Measurements from ENCODE around the gene WAPL.

The WAPL gene

GRCh38 chr10:86508217-86508616 lies 13.4 kb downstream of the WAPL start:
- no peak overlapping the region for H3K9ac ChIP-seq (ENCODE audit: low read length in 5 of 5)
- peaks cover 2 to 17% (median 14%) of the 10 kb centered on the region in 5 donors for H3K4me1 ChIP-seq (ENCODE audit: control insufficient read depth in 5 of 5, insufficient read depth in 5 of 5, low read length in 5 of 5)
- H3K9me3 ChIP-seq (ENCODE audit: control insufficient read depth in 5 of 5, low read length in 5 of 5), result no peaks in the 10 kb centered on the region
- H3K27me3 ChIP-seq (ENCODE audit: control insufficient read depth in 5 of 5, insufficient read depth in 4 of 5, low read length in 5 of 5), result no peaks in the 10 kb centered on the region
- peaks cover 0 to 19% (median 8%) of the 10 kb centered on the region in 5 donors for H3K36me3 ChIP-seq (ENCODE audit: control insufficient read depth in 5 of 5, insufficient read depth in 5 of 5, low read length in 5 of 5)
- H3K4me3 ChIP-seq (ENCODE audit: low read depth in 1 of 5, low read length in 5 of 5), result no peak overlapping the region
- H3K27ac ChIP-seq (ENCODE audit: low read depth, low read length), result no peak overlapping the region

- Histone ChIP-seq H3K9me3 (ENCODE audit: control insufficient read depth in 5 of 5, low read length in 5 of 5) (no peaks in the 10 kb centered on the region), H3K27me3 (ENCODE audit: control insufficient read depth in 5 of 5, insufficient read depth in 4 of 5, low read length in 5 of 5) (no peaks in the 10 kb centered on the region), H3K36me3 (ENCODE audit: control insufficient read depth in 5 of 5, insufficient read depth in 5 of 5, low read length in 5 of 5) (peaks cover 0 to 33% (median 10%) of the 10 kb centered on the region in 5 donors), H3K4me1 (ENCODE audit: control insufficient read depth in 5 of 5, insufficient read depth in 5 of 5, low read length in 5 of 5) (peaks cover 2 to 3% (median 2%) of the 10 kb centered on the region in 5 donors), H3K4me3 (ENCODE audit: low read depth in 1 of 5, low read length in 5 of 5) (no peak overlapping the region), H3K9ac (ENCODE audit: low read length in 5 of 5) (no peak overlapping the region), H3K27ac (ENCODE audit: low read depth, low read length) (no peak overlapping the region)
These were observed 15.1 kb downstream of the WAPL start for GRCh38 chr10:86506499-86506898.

GRCh38 chr10:86506062-86506461 lies 15.5 kb downstream of the WAPL start:
- Histone ChIP-seq H3K9me3 (ENCODE audit: control insufficient read depth in 5 of 5, low read length in 5 of 5) (no peaks in the 10 kb centered on the region), H3K27ac (ENCODE audit: low read depth, low read length) (no peak overlapping the region), H3K4me3 (ENCODE audit: low read depth in 1 of 5, low read length in 5 of 5) (no peak overlapping the region), H3K27me3 (ENCODE audit: control insufficient read depth in 5 of 5, insufficient read depth in 4 of 5, low read length in 5 of 5) (no peaks in the 10 kb centered on the region), H3K36me3 (ENCODE audit: control insufficient read depth in 5 of 5, insufficient read depth in 5 of 5, low read length in 5 of 5) (peaks cover 0 to 33% (median 10%) of the 10 kb centered on the region in 5 donors), H3K4me1 (ENCODE audit: control insufficient read depth in 5 of 5, insufficient read depth in 5 of 5, low read length in 5 of 5) (peaks cover 0 to 5% (median 2%) of the 10 kb centered on the region in 5 donors), H3K9ac (ENCODE audit: low read length in 5 of 5) (no peak overlapping the region)

GRCh38 chr10:86504510-86504909 lies 17.1 kb downstream of the WAPL start:
- Histone ChIP-seq H3K36me3 (ENCODE audit: control insufficient read depth in 5 of 5, insufficient read depth in 5 of 5, low read length in 5 of 5) (peaks cover 11 to 39% (median 20%) of the 10 kb centered on the region in 5 donors), H3K27ac (ENCODE audit: low read depth, low read length) (no peak overlapping the region), H3K9me3 (ENCODE audit: control insufficient read depth in 5 of 5, low read length in 5 of 5) (no peaks in the 10 kb centered on the region), H3K4me1 (ENCODE audit: control insufficient read depth in 5 of 5, insufficient read depth in 5 of 5, low read length in 5 of 5) (peaks cover 0 to 5% (median 2%) of the 10 kb centered on the region in 5 donors), H3K9ac (ENCODE audit: low read length in 5 of 5) (no peak overlapping the region), H3K4me3 (ENCODE audit: low read depth in 1 of 5, low read length in 5 of 5) (no peak overlapping the region), H3K27me3 (ENCODE audit: control insufficient read depth in 5 of 5, insufficient read depth in 4 of 5, low read length in 5 of 5) (no peaks in the 10 kb centered on the region)

- H3K9me3 ChIP-seq (ENCODE audit: control insufficient read depth in 5 of 5, low read length in 5 of 5), result no peaks in the 10 kb centered on the region
- H3K27me3 ChIP-seq (ENCODE audit: control insufficient read depth in 5 of 5, insufficient read depth in 4 of 5, low read length in 5 of 5), result no peaks in the 10 kb centered on the region
- no peak overlapping the region for H3K27ac ChIP-seq (ENCODE audit: low read depth, low read length)
- no peak overlapping the region for H3K9ac ChIP-seq (ENCODE audit: low read length in 5 of 5)
- no peak overlapping the region for H3K4me3 ChIP-seq (ENCODE audit: low read depth in 1 of 5, low read length in 5 of 5)
- H3K4me1 ChIP-seq (ENCODE audit: control insufficient read depth in 5 of 5, insufficient read depth in 5 of 5, low read length in 5 of 5), result peaks cover 0 to 5% (median 0%) of the 10 kb centered on the region in 5 donors
- peaks cover 31 to 53% (median 35%) of the 10 kb centered on the region in 5 donors for H3K36me3 ChIP-seq (ENCODE audit: control insufficient read depth in 5 of 5, insufficient read depth in 5 of 5, low read length in 5 of 5)
These were observed 20.7 kb downstream of the WAPL start for GRCh38 chr10:86500846-86501245.

- Histone ChIP-seq H3K9ac (ENCODE audit: low read length in 5 of 5) (no peak overlapping the region), H3K9me3 (ENCODE audit: control insufficient read depth in 5 of 5, low read length in 5 of 5) (no peaks in the 10 kb centered on the region), H3K4me1 (ENCODE audit: control insufficient read depth in 5 of 5, insufficient read depth in 5 of 5, low read length in 5 of 5) (peaks cover 0 to 5% (median 0%) of the 10 kb centered on the region in 5 donors), H3K36me3 (ENCODE audit: control insufficient read depth in 5 of 5, insufficient read depth in 5 of 5, low read length in 5 of 5) (peaks cover 31 to 60% (median 36%) of the 10 kb centered on the region in 5 donors), H3K27ac (ENCODE audit: low read depth, low read length) (no peak overlapping the region), H3K27me3 (ENCODE audit: control insufficient read depth in 5 of 5, insufficient read depth in 4 of 5, low read length in 5 of 5) (no peaks in the 10 kb centered on the region), H3K4me3 (ENCODE audit: low read depth in 1 of 5, low read length in 5 of 5) (no peak overlapping the region)
These were observed 23.0 kb downstream of the WAPL start for GRCh38 chr10:86498598-86498997.

- H3K36me3 ChIP-seq (ENCODE audit: control insufficient read depth in 5 of 5, insufficient read depth in 5 of 5, low read length in 5 of 5), result peaks cover 27 to 51% (median 33%) of the 10 kb centered on the region in 5 donors
- peaks cover 0 to 5% (median 0%) of the 10 kb centered on the region in 5 donors for H3K4me1 ChIP-seq (ENCODE audit: control insufficient read depth in 5 of 5, insufficient read depth in 5 of 5, low read length in 5 of 5)
These were observed 24.0 kb downstream of the WAPL start for GRCh38 chr10:86497621-86498020.

GRCh38 chr10:86489960-86490612 lies 31.5 kb downstream of the WAPL start:
- no peak overlapping the region for H3K27ac ChIP-seq (ENCODE audit: low read depth, low read length)
- H3K4me1 ChIP-seq (ENCODE audit: control insufficient read depth in 5 of 5, insufficient read depth in 5 of 5, low read length in 5 of 5), result no peaks in the 10 kb centered on the region
- H3K9ac ChIP-seq (ENCODE audit: low read length in 5 of 5), result no peak overlapping the region
- peaks cover 15 to 35% (median 24%) of the 10 kb centered on the region in 5 donors for H3K36me3 ChIP-seq (ENCODE audit: control insufficient read depth in 5 of 5, insufficient read depth in 5 of 5, low read length in 5 of 5)
- H3K27me3 ChIP-seq (ENCODE audit: control insufficient read depth in 5 of 5, insufficient read depth in 4 of 5, low read length in 5 of 5), result no peaks in the 10 kb centered on the region
- H3K9me3 ChIP-seq (ENCODE audit: control insufficient read depth in 5 of 5, low read length in 5 of 5), result no peaks in the 10 kb centered on the region
- H3K4me3 ChIP-seq (ENCODE audit: low read depth in 1 of 5, low read length in 5 of 5), result no peak overlapping the region

More at GRCh38 chr10:86497621-86498020, 24.0 kb downstream of the WAPL start:
- no peak overlapping the region for H3K9ac ChIP-seq (ENCODE audit: low read length in 5 of 5)
- no peaks in the 10 kb centered on the region for H3K9me3 ChIP-seq (ENCODE audit: control insufficient read depth in 5 of 5, low read length in 5 of 5)
- H3K27ac ChIP-seq (ENCODE audit: low read depth, low read length), result no peak overlapping the region
- no peak overlapping the region for H3K4me3 ChIP-seq (ENCODE audit: low read depth in 1 of 5, low read length in 5 of 5)
- no peaks in the 10 kb centered on the region for H3K27me3 ChIP-seq (ENCODE audit: control insufficient read depth in 5 of 5, insufficient read depth in 4 of 5, low read length in 5 of 5)

- no peak overlapping the region for H3K27ac ChIP-seq (ENCODE audit: low read depth, low read length)
These were observed 32.4 kb downstream of the WAPL start for GRCh38 chr10:86489071-86489810.

GRCh38 chr10:86486856-86487255 lies 34.7 kb downstream of the WAPL start:
- H3K9ac ChIP-seq (ENCODE audit: low read length in 5 of 5), result no peak overlapping the region
- H3K4me1 ChIP-seq (ENCODE audit: control insufficient read depth in 5 of 5, insufficient read depth in 5 of 5, low read length in 5 of 5), result no peaks in the 10 kb centered on the region
- no peak overlapping the region for H3K27ac ChIP-seq (ENCODE audit: low read depth, low read length)
- H3K9me3 ChIP-seq (ENCODE audit: control insufficient read depth in 5 of 5, low read length in 5 of 5), result no peaks in the 10 kb centered on the region
- no peaks in the 10 kb centered on the region for H3K27me3 ChIP-seq (ENCODE audit: control insufficient read depth in 5 of 5, insufficient read depth in 4 of 5, low read length in 5 of 5)
- H3K36me3 ChIP-seq (ENCODE audit: control insufficient read depth in 5 of 5, insufficient read depth in 5 of 5, low read length in 5 of 5), result peaks cover 29 to 44% (median 37%) of the 10 kb centered on the region in 5 donors
- no peak overlapping the region for H3K4me3 ChIP-seq (ENCODE audit: low read depth in 1 of 5, low read length in 5 of 5)

More at GRCh38 chr10:86489071-86489810, 32.4 kb downstream of the WAPL start:
- Histone ChIP-seq H3K27me3 (ENCODE audit: control insufficient read depth in 5 of 5, insufficient read depth in 4 of 5, low read length in 5 of 5) (no peaks in the 10 kb centered on the region), H3K4me1 (ENCODE audit: control insufficient read depth in 5 of 5, insufficient read depth in 5 of 5, low read length in 5 of 5) (no peaks in the 10 kb centered on the region), H3K36me3 (ENCODE audit: control insufficient read depth in 5 of 5, insufficient read depth in 5 of 5, low read length in 5 of 5) (peaks cover 19 to 35% (median 28%) of the 10 kb centered on the region in 5 donors), H3K9me3 (ENCODE audit: control insufficient read depth in 5 of 5, low read length in 5 of 5) (no peaks in the 10 kb centered on the region), H3K4me3 (ENCODE audit: low read depth in 1 of 5, low read length in 5 of 5) (no peak overlapping the region), H3K9ac (ENCODE audit: low read length in 5 of 5) (peak overlapping the region in 1 of 5 donors; percentile 20)

All from subcutaneous abdominal adipose tissue (tissue), 5 donors.